HL-60 (cell line): ENCODE data around the gene TGFBR3.

ENCODE experiments used
- DNase-seq, 2 experiments: peaks; one replicate each; pipeline ENCODE4 v3.0.0-alpha.2; 2010 to 2020; ENCODE audit warnings: low read depth in 1 of 2, low spot score in 1 of 2
- H3K27ac ChIP-seq: fragments of 250-450 bp; sonication (Bioruptor Pico); replicated peaks from 2 replicates; pipeline ENCODE4 v1.5.1; 2020; ENCODE audit warnings: mild to moderate bottlenecking, moderate library complexity
- H3K27me3 ChIP-seq: fragments of 250-450 bp; sonication (Bioruptor Pico); 2 replicates; pipeline ENCODE4 v1.5.1; 2021; ENCODE audit warnings: mild to moderate bottlenecking, moderate library complexity; ENCODE audit not compliant: insufficient read depth, poor library complexity, severe bottlenecking
- H3K4me3 ChIP-seq: replicated peaks from 2 replicates; pipeline ENCODE4 v1.5.1; 2011; ENCODE audit warnings: mild to moderate bottlenecking, control low read depth, low read length; ENCODE audit not compliant: insufficient read depth
- CTCF ChIP-seq: IDR thresholded peaks from one replicate; pipeline ENCODE4 v1.5.1; 2011; ENCODE audit warnings: low read length, control low read depth, inconsistent platforms; ENCODE audit not compliant: insufficient read depth
- GABPA ChIP-seq: IDR thresholded peaks from 2 replicates; pipeline ENCODE4 v1.6.1; 2012; ENCODE audit warnings: low read depth
- POLR2AphosphoS5 ChIP-seq: IDR thresholded peaks from 2 replicates; pipeline ENCODE4 v1.6.1; 2012; ENCODE audit warnings: low read depth
- REST ChIP-seq: IDR thresholded peaks from 2 replicates; pipeline ENCODE4 v1.6.1; 2012; ENCODE audit warnings: low read depth; ENCODE audit not compliant: insufficient replicate concordance
- SPI1 ChIP-seq: IDR thresholded peaks from 2 replicates; pipeline ENCODE4 v1.6.1; 2012; ENCODE audit warnings: low read depth, mild to moderate bottlenecking, borderline replicate concordance

Gene TGFBR3

GRCh38 chr1:91650764-91651163, 235.2 kb downstream of the TGFBR3 start:
- H3K4me3 ChIP-seq: no peak overlapping the region
- no peaks in the 10 kb centered on the region for H3K27me3 ChIP-seq
- H3K27ac ChIP-seq: no peak overlapping the region
- TF ChIP-seq REST (no peak), CTCF (no peak), GABPA (no peak), POLR2AphosphoS5 (no peak), SPI1 (no peak)
- no peak for DNase-seq

GRCh38 chr1:91647061-91647460, 238.9 kb downstream of the TGFBR3 start:
- Histone ChIP-seq H3K27me3 (no peaks in the 10 kb centered on the region), H3K4me3 (no peak overlapping the region), H3K27ac (no peak overlapping the region)
- DNase-seq: no peak
- TF ChIP-seq POLR2AphosphoS5 (no peak), REST (no peak), GABPA (no peak), CTCF (no peak), SPI1 (no peak)

- TF ChIP-seq REST (no peak), SPI1 (no peak), POLR2AphosphoS5 (no peak), GABPA (no peak)
These were observed 240.9 kb downstream of the TGFBR3 start for GRCh38 chr1:91645031-91645430.

More at GRCh38 chr1:91645031-91645430, 240.9 kb downstream of the TGFBR3 start:
- no peak overlapping the region for H3K4me3 ChIP-seq
- H3K27ac ChIP-seq: no peak overlapping the region
- DNase-seq: no peak
- no peaks in the 10 kb centered on the region for H3K27me3 ChIP-seq
